Loucy (cell line): ENCODE measurements around the gene CNKSR2.

Experiments used
- H2AFZ ChIP-seq: fragments of 200-600 bp; sonication (generic); 2 replicates; pipeline ENCODE4 v1.6.0; 2016; ENCODE audit warnings: antibody characterized with exemption, mild to moderate bottlenecking, low read length, moderate library complexity
- H3F3A ChIP-seq: fragments of 200-600 bp; 2 replicates; pipeline ENCODE4 v1.6.0; 2016; ENCODE audit warnings: antibody characterized with exemption, low read depth, mild to moderate bottlenecking
- H3K27me3 ChIP-seq: fragments of 200-600 bp; sonication (generic); 2 replicates; pipeline ENCODE4 v1.6.1; 2014; ENCODE audit warnings: low read length, mild to moderate bottlenecking; ENCODE audit not compliant: insufficient read depth, poor library complexity, severe bottlenecking
- H3K36me3 ChIP-seq: fragments of 200-600 bp; sonication (generic); 2 replicates; pipeline ENCODE4 v1.6.1; 2016; ENCODE audit warnings: low read length; ENCODE audit not compliant: insufficient read depth
- H3K4me1 ChIP-seq: fragments of 200-600 bp; sonication (generic); 2 replicates; pipeline ENCODE4 v1.5.1; 2014; ENCODE audit warnings: low read length, mild to moderate bottlenecking; ENCODE audit not compliant: insufficient read depth, poor library complexity, severe bottlenecking
- H3K4me2 ChIP-seq: fragments of 200-600 bp; sonication (generic); 2 replicates; pipeline ENCODE4 v1.6.0; 2014; ENCODE audit warnings: antibody characterized with exemption, low read length, low read depth, mild to moderate bottlenecking; ENCODE audit not compliant: poor library complexity, severe bottlenecking
- H3K4me3 ChIP-seq: fragments of 200-600 bp; sonication (generic); 2 replicates; pipeline ENCODE4 v1.5.1; 2014; ENCODE audit warnings: low read length, mild to moderate bottlenecking, mixed read lengths; ENCODE audit not compliant: poor library complexity, severe bottlenecking
- H3K79me2 ChIP-seq: fragments of 200-600 bp; sonication (generic); 2 replicates; pipeline ENCODE4 v1.6.1; 2014; ENCODE audit warnings: low read length; ENCODE audit not compliant: insufficient read depth
- H3K9ac ChIP-seq: fragments of 200-600 bp; sonication (generic); 2 replicates; pipeline ENCODE4 v1.6.0; 2014; ENCODE audit warnings: mild to moderate bottlenecking, low read depth, low read length, moderate library complexity; ENCODE audit not compliant: poor library complexity, severe bottlenecking
- H3K9me2 ChIP-seq: fragments of 200-600 bp; sonication (generic); replicated peaks from 2 replicates; pipeline ENCODE4 v1.6.1; 2016; ENCODE audit warnings: low read depth, low read length, mixed read lengths
- H3K9me3 ChIP-seq: fragments of 200-600 bp; sonication (generic); 2 replicates; pipeline ENCODE4 v1.6.1; 2014; ENCODE audit warnings: mild to moderate bottlenecking, antibody characterized with exemption, low read length, low read depth; ENCODE audit not compliant: insufficient read depth
- H4K20me1 ChIP-seq: fragments of 200-600 bp; sonication (generic); 2 replicates; pipeline ENCODE4 v1.6.0; 2014; ENCODE audit warnings: antibody characterized with exemption, low read length, mild to moderate bottlenecking; ENCODE audit not compliant: insufficient read depth, poor library complexity, severe bottlenecking
- CTCF ChIP-seq: fragments of 200-600 bp; sonication (generic); conservative IDR thresholded peaks from 2 replicates; pipeline ENCODE4 v1.5.1; 2014; ENCODE audit warnings: mild to moderate bottlenecking, antibody characterized with exemption, low read length
- EZH2phosphoT487 ChIP-seq: fragments of 200-600 bp; IDR thresholded peaks from 2 replicates; pipeline ENCODE4 v1.6.1; 2018; ENCODE audit warnings: antibody characterized with exemption, mild to moderate bottlenecking, moderate library complexity, borderline replicate concordance

CNKSR2 gene

DNA sequence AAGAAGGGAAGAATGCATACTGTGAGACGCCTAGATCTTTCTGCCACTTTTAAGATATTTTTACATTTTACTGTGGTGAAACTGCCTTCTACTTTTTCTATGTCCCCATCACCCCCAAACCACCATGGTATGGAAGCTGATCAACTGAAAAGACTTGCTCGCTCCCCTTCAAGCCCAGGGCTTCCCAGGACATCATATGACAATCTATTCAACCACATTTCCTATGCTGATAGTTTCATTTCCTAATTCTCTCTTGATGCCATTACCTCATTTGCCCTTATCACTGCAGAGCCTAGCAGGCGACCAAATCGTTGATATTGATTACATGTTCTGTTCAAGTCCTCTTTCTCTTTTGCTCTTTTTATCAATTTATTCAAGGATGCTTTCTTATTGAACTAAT lies 324.1 kb downstream of the CNKSR2 start:
- Histone ChIP-seq H3F3A (no peaks in the 10 kb centered on the region), H3K9me3 (no peaks in the 10 kb centered on the region), H3K4me2 (no peak overlapping the region), H3K36me3 (no peaks in the 10 kb centered on the region), H3K79me2 (no peaks in the 10 kb centered on the region), H3K4me1 (no peaks in the 10 kb centered on the region), H2AFZ (no peak overlapping the region), H3K4me3 (no peak overlapping the region), H3K27me3 (no peaks in the 10 kb centered on the region), H3K9me2 (no peaks in the 10 kb centered on the region), H3K9ac (no peak overlapping the region), H4K20me1 (no peaks in the 10 kb centered on the region)
- TF ChIP-seq EZH2phosphoT487 (no peak), CTCF (no peak)

DNA sequence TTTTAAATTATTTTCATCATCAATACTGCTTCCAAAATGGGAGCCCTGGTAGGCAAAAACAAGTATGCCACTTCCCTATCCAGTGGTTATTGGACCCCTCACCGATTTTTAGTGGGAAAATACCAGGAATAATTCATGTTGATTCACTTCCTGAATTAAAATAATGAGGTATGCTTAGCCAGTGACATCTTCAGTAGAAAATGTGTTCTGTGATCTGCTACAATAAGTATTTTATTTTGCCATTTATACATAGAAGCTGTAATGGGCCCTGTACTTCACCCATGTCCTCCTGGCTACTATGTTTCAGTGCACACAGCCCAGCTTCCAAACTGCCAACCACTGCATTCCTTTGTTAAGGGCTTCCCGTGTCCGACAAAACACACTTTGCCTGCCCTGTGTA lies 324.9 kb downstream of the CNKSR2 start:
- no peaks in the 10 kb centered on the region for H3K36me3 ChIP-seq
- no peaks in the 10 kb centered on the region for H3K4me1 ChIP-seq
- H3K9me2 ChIP-seq = no peaks in the 10 kb centered on the region
- no peak overlapping the region for H3K4me3 ChIP-seq
- no peaks in the 10 kb centered on the region for H3K27me3 ChIP-seq
- H4K20me1 ChIP-seq = no peaks in the 10 kb centered on the region
- no peaks in the 10 kb centered on the region for H3F3A ChIP-seq
- no peak overlapping the region for H3K4me2 ChIP-seq
- no peak for TF ChIP-seq CTCF
- no peak for TF ChIP-seq EZH2phosphoT487
- H3K9me3 ChIP-seq = no peaks in the 10 kb centered on the region
- H3K9ac ChIP-seq = no peak overlapping the region
- H3K79me2 ChIP-seq = no peaks in the 10 kb centered on the region
- no peak overlapping the region for H2AFZ ChIP-seq

DNA sequence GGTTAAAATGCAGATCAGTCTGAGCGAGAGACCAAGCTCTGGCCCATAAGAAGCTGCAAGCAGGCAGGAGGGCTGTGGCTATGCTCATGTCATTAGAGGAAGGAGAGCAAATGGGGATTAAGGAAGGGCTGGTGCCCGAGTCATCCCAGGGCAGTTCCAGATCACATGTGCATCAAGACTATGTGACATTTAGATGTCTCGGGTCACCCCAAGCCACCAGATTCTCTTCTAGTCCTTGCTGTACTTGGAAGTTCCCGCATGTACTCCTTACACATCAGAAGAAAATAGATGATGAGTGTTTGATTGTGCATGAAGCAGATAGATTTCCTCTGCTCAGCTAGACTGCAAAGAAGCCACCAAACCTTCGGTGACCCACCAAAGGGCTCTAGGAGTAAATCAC lies 326.1 kb downstream of the CNKSR2 start:
- Histone ChIP-seq H3F3A (no peaks in the 10 kb centered on the region), H2AFZ (no peak overlapping the region), H3K9ac (no peak overlapping the region), H3K4me2 (no peak overlapping the region), H3K9me3 (no peaks in the 10 kb centered on the region), H4K20me1 (no peaks in the 10 kb centered on the region), H3K9me2 (no peaks in the 10 kb centered on the region), H3K4me3 (no peak overlapping the region), H3K36me3 (no peaks in the 10 kb centered on the region), H3K27me3 (no peaks in the 10 kb centered on the region), H3K4me1 (no peaks in the 10 kb centered on the region), H3K79me2 (no peaks in the 10 kb centered on the region)
- TF ChIP-seq CTCF (no peak), EZH2phosphoT487 (no peak)
